HG03064 (cell line): Measurements from ENCODE around the gene CRBN.
A peak's percentile ranks its signal among the peaks of the same experiment; 100 is the strongest.

Experiments used
- ATAC-seq: cut with Tn5 transposase; IDR thresholded peaks from one replicate; pipeline ENCODE4 v1.9.1; 2021; ENCODE audit warnings: low read depth; ENCODE audit not compliant: unreplicated experiment

Gene CRBN

DNA sequence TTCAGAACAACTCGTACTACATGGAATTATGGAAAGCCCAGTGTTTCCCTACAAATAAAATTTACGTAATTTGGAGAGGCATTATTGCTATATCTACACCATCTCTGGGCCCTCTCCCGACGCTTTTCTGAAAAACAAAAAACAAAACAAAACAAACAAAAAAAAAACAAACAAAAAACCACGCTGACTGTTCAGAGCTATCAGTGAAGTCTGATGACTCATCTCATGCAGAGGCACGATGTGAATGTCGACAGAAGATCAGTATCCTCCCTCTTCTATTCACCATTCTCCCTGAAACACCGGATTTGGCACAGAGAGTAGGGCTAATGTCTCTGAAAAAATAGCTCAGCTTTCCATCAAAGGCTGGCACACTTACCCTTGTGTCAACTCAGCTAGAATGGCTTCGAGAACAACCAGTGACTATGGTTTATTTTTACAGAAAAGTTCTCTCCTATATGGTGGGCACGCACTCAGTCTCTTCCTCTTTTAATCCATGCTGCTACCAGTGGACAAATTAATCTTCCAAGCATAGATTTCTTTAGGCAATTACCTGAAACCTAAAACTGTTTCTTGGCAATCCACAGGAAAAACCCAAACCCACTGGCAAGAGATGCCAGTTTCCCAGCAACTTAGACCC, 1.5 kb downstream of the CRBN start:
- no peak for ATAC-seq

GRCh38 chr3:3172627-3173026, 6.9 kb downstream of the CRBN start:
- ATAC-seq = no peak

- no peak for ATAC-seq
Measured at GRCh38 chr3:3170998-3171397, 8.5 kb downstream of the CRBN start.

DNA sequence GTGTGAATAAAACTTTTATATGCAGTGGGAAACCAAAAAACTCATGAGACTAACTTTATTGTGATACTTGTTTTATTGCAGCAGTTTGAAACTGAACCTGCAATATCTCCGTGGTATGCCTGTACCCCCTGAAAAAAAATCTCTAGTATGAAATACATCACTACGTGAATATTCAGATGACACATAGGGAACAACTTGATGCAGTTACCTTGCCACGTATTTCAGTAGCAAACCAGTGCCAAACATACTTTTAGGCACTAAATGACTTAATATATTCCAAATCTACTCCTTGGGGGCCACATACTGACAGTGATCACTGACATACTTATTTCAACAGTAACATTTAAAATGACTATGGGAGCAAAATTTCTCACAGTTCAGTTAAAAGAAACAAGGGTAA, 13.8 kb downstream of the CRBN start:
- ATAC-seq = no peak

GRCh38 chr3:3165241-3165640, 14.2 kb downstream of the CRBN start:
- no peak for ATAC-seq

GRCh38 chr3:3160826-3161225, 18.7 kb downstream of the CRBN start:
- ATAC-seq = no peak

DNA sequence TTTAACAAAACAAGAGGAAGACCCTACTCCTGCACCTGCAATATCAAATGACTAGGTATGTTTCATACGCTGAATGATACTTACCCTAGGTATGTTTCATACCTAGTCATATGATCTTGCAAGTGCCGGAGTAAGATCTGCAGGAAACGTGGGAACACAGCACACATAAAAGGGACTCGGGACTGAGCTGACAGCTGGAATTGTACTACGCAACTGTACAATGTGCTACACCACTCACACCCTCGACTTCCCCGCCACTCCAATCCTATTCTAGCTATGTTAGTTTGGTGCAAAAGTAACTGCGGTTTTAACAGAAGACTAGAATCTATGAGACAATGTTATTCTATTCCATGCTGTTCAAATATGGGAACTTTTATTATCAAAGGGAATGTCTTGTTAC, 22.0 kb downstream of the CRBN start:
- ATAC-seq = no peak

- ATAC-seq = no peak
Measured at GRCh38 chr3:3154879-3155610, 24.4 kb downstream of the CRBN start.

DNA sequence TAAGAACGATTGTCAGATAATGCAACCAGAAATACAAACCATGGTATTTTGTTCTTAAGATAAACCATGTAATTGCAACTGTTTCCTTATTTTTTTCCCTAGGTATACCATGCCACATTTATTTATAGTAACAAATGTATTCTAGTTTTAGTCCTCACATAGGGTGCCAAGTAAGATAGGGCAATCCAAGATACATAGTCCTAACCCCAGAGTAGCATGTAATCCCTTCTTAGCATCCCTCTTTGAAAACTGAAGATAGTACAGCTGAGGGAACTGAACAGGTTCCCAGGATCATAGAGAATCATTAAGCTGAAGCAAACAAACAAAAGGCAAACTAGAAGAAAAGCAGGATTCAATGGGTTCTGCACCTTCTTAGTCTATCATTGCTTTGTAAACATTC, 28.0 kb downstream of the CRBN start:
- ATAC-seq = no peak

DNA sequence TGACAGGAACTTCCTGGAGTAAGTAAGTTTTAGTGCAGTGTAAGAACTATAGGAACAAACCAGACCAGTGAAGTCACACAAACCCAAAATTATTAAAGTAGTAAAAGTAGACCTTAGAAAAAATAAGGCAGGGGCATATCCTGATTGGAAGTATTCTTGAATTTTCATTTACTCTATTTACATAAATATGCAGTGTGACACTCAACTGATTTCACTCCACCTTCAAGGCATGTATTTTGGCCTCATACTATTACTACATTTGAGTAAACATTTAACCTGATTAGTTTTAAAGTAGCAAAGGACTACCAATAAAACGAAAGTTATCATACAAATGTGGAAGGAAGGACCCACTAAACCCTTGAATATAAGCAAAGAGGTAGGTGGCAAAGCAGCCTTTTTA, 29.9 kb downstream of the CRBN start:
- no peak for ATAC-seq

DNA sequence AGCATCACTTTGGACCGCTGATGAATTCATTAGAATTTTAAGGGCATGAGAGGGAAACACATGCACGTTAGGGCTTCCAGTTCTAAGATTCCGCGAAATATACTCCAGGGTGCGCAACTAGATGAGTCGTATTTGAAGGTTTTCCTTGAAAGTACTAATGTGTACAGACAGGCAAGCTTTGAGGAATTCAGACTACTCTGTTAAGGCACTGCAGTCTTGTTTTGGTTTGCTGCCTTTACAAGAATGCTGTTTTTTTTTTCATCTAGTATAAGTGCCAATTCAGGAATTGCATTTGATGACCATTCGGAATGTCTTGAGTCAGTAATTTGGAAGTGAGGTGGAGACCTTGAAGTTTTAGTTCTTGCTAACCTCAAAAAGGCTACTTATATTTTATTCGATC, 33.7 kb downstream of the CRBN start:
- no peak for ATAC-seq

DNA sequence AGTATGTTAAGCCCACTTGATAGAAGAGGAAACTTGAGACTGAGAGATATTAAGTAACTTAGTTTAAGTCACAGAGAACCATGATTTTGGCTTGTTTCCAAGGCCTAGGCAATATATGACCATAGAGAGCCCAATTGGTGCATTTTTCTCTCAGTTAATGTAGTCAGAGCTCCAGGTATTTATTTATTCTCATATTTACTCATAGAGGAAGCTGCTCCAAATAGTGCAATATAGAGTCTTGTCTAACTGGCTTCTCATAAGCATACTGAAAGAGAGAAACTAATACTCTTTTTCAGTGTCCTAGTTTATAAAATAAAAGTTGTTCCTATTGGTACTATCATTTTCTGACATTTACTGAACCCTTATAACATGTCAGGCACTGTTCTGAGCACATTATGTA, 37.6 kb downstream of the CRBN start:
- no peak for ATAC-seq

GRCh38 chr3:3137526-3137925, 42.0 kb downstream of the CRBN start:
- no peak for ATAC-seq

DNA sequence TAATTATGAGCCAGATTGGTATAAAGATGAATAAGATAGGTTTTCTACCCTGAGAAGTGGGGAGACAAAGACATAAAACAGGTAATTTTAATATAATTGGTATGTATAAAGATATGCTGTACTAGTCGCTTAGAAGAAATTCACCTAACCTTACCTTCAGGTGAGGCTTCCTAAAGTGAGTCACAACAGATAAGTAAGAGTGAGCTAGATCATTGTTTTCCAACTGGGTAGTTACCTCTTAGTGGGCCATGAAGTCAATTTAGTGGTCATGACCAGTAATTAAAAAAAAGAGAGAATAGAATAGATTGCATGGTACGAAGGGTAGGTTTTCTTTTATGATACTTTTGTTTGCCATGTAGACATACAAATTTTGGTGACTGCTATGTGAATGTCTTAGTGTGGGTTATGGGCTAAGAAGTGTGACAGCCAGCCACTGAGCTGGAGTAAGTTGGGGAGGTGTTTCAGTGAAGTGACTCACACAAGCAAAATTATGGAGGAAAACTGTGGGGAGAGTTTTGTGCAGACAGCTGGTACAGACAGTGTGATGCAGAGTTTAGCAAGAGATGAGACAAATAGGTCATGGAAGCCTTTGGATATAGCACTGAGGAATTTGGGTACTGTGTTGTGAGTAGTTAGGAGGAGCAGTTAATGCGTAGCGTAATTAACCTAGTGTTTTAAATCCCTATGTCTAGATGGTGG, 44.6 kb downstream of the CRBN start:
- ATAC-seq = no peak

GRCh38 chr3:3133500-3133899, 46.0 kb downstream of the CRBN start:
- no peak for ATAC-seq

DNA sequence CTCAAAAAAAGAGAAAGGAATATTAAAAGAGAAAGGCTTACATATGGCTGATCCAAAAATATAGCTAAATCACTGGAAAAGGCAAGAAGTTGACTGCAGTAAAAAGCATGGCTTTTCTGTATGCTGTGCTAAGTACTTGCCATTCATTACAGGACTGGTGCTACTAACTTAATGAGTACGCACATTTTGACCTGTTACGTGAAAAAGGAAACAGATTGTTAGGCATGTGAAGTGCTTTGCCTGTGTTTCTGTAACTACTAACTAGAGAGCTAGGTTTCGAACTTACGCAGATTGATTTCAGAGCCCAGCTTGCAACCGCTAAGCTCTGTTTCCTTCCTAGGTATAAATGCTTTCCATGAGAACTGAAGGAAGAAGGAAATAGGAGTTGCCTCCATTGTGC, 49.9 kb downstream of the CRBN start:
- ATAC-seq = no peak

GRCh38 chr3:3127432-3128010, 52.0 kb downstream of the CRBN start:
- no peak for ATAC-seq

GRCh38 chr3:3126477-3127431, 52.7 kb downstream of the CRBN start, which contains the start of gene TRNT1:
TRNT1 (plus strand) TSS chr3:3126940; CDS start chr3:3129041, 2,101 bp downstream.
- ATAC-seq = peak; percentile 99

DNA sequence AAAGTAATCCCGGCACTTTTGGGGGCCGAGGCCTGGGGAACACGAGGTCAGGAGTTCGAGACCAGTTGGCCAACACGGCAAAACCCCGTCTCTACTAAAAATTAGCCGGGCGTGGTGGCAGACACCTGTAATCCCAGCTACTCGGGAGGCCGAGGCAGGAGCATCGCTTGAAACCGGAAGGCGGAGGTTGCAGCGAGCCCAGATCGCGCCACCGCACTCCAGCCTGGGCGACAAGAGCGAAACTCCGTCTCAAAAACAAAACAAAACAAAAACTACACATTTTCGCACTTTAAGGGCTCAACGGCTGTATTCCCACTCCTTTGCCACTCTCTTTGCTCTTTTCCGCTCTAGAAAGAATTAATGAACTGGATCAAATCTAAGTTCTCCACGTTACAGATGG, 53.5 kb downstream of the CRBN start:
- no peak for ATAC-seq

DNA sequence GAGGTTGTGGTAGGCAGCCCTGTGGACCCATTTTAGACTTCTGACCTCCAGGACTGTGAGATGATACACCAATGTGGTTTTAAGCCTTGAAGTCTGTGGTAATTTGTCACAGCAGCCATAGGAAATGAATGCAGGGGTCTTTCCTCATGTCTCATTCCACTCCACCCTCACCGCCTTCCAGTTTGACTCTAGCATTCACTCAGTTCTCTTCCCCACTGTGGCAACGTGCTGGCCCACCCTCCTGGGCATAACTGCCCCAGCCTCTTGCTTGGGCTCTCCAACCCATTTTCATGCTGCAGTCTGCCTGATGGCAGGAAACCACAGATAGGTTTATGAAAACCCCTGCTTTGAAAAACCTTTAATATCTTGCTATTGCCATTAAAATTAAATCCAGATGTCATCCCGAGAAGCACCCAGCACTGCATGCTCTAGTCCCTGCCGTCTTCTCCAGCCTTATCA, 60.1 kb downstream of the CRBN start:
- no peak for ATAC-seq
